Thyroid gland (tissue), 4 donors: ENCODE results near the gene ARMH2. TPM values are rescaled to one million over a fixed set of nuclear protein-coding genes. Genes with fewer than 3 reads are reported as not detected.
A peak's percentile ranks its signal among the peaks of the same experiment; 100 is the strongest.

ENCODE experiments used
- DNase-seq, 2 donors: peaks; one replicate each; pipeline ENCODE4 v3.0.0-alpha.2; 2019
- H3K27ac ChIP-seq, 3 donors: fragments of 200-600 bp; sonication (generic); 1 replicate in 2 of 3; 2 replicates in 1 of 3; pipeline ENCODE4 v1.5.1; 2016 to 2019; ENCODE audit warnings: mild to moderate bottlenecking in 1 of 3, moderate library complexity in 1 of 3
- H3K27me3 ChIP-seq: fragments of 200-600 bp; sonication (generic); one replicate; pipeline ENCODE4 v1.5.1; 2019
- H3K36me3 ChIP-seq, 2 donors: fragments of 200-600 bp; sonication (generic); one replicate each; pipeline ENCODE4 v1.5.1; 2016 to 2019
- H3K4me1 ChIP-seq, 2 donors: fragments of 200-600 bp; sonication (generic); one replicate each; pipeline ENCODE4 v1.5.1; 2017 to 2019
- H3K4me3 ChIP-seq, 3 donors: fragments of 200-600 bp; sonication (generic); replicated peaks in 1 of 3; 1 replicate in 2 of 3; 2 replicates in 1 of 3; pipeline ENCODE4 v1.5.1; 2016; ENCODE audit warnings: mild to moderate bottlenecking in 1 of 3
- H3K9me3 ChIP-seq: fragments of 200-600 bp; sonication (generic); one replicate; pipeline ENCODE4 v1.5.1; 2017
- POLR2A ChIP-seq, 2 donors: fragments of 450-650 bp; IDR thresholded peaks; one replicate each; pipeline ENCODE4 v1.6.1; 2017; ENCODE audit warnings: antibody characterized with exemption in 2 of 2, mild to moderate bottlenecking in 2 of 2, moderate library complexity in 1 of 2
- WGBS, 2 donors: methylation state at CpG; one replicate each; pipeline ENCODE4 v1.1.5; 2017; 5-methylcytosine and 5-hydroxymethylcytosine counted together
- intact Hi-C: fragments of 100-400 bp; cut with DNase I; formaldehyde crosslinking; loops from one replicate; pipeline ENCODE4 v1.15.1; 2023
- total RNA-seq, 4 donors: library from RNA; depleted of rRNA; stranded (reverse); fragments of >200 nt; gene quantifications; one replicate each; pipeline ENCODE4 v1.2.3, GENCODE V29; 2016
- TF ChIP-seq, protein P1 (sequence below), 6 experiments: fragments of 200-600 bp in 3 of 6; fragments of 450-650 bp in 3 of 6; sonication (generic) in 3 of 6; IDR thresholded peaks; one replicate each; pipeline ENCODE4 v1.5.1; 2016 to 2019; ENCODE audit warnings: antibody characterized with exemption in 6 of 6, mild to moderate bottlenecking in 2 of 6, inconsistent platforms in 1 of 6, moderate library complexity in 1 of 6

ARMH2 gene
- total RNA-seq, 4 donors from 2014 or later, result not detected

DNA sequence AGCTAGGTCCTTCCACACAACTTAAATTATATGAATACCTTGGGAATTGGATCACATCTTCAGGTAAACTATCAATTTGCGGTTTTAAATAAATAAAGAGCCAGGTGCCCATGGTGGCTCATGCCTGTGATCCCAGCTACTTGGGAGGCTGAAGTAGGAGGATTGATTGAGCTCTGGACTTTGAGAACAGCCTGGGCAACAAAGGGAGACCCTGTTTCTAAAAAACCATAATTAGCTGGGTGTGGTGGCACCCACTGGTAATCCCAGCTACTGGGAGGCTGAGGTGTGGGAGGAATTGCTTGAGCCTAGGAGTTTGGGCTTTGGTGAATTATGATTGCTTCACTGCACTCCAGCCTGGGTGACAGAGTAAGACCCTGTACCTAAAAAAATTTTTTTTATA lies 20.6 kb downstream of the ARMH2 start:
- peaks cover 7 to 9% of the 10 kb centered on the region in 2 donors for H3K4me1 ChIP-seq
- H3K27ac ChIP-seq, result no peak overlapping the region
- no peaks in the 10 kb centered on the region for H3K27me3 ChIP-seq
- H3K4me3 ChIP-seq, result no peak overlapping the region
- TF ChIP-seq, protein P1, sequence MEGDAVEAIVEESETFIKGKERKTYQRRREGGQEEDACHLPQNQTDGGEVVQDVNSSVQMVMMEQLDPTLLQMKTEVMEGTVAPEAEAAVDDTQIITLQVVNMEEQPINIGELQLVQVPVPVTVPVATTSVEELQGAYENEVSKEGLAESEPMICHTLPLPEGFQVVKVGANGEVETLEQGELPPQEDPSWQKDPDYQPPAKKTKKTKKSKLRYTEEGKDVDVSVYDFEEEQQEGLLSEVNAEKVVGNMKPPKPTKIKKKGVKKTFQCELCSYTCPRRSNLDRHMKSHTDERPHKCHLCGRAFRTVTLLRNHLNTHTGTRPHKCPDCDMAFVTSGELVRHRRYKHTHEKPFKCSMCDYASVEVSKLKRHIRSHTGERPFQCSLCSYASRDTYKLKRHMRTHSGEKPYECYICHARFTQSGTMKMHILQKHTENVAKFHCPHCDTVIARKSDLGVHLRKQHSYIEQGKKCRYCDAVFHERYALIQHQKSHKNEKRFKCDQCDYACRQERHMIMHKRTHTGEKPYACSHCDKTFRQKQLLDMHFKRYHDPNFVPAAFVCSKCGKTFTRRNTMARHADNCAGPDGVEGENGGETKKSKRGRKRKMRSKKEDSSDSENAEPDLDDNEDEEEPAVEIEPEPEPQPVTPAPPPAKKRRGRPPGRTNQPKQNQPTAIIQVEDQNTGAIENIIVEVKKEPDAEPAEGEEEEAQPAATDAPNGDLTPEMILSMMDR (IDR thresholded peaks at IDR 0.05), result no peak
- no peak for TF ChIP-seq POLR2A (IDR thresholded peaks at IDR 0.05)
- no peak for DNase-seq
- peaks cover 0 to 4% of the 10 kb centered on the region in 2 donors for H3K36me3 ChIP-seq
- WGBS, 2 donors, result 98 to 100% methylated on average over 1 of the region's 1 CpG
- no peaks in the 10 kb centered on the region for H3K9me3 ChIP-seq
- intact Hi-C loops, result no loop called here

DNA sequence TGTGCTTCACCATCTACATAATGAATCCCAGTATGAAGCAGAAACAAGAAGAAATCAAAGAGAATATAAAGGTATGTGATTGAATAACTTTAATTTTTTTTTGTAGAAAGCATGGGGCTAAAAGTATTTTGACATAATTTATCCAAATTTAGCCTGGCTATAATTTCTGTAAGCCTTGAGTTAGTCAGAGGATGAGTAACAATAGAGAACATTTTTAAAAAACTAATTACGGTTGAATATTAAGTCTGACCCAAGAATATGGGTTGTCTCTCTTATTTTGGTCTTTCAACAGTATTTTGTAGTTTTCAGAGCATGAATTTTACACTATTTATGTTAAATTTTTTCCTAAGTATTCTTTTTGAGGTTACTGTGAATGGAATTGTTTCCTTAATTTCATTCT lies 21.5 kb downstream of the ARMH2 start:
- intact Hi-C loops, result no loop called here

DNA sequence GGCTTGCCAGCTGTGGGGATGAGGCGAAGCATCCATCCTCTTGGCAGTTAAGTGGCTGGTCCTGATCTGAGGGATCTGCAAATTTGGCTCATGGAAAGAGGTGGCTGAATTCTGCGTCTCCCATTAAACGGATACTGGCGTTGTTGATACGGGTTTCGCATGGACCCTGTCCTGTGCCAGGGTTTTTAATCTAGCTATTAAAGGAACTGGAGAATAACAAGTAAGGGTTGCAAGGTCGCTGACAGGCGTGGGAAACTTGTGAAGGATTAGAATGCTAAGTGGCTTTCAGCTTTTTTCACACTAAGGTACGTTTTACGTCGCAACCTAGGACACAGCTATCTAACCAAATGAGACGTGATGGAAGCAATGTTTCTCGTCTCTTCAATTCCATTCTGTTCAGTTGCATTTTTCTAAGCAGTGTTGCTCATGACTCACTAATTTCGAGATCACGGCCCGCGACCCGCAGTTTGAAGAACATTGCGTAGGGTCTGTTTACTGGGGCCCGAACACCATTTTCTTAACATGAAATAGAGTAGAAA lies 23.1 kb downstream of the ARMH2 start:
- peak overlapping the region; percentile 60 to 91 (median 78) for H3K4me3 ChIP-seq
- H3K36me3 ChIP-seq, result no peaks in the 10 kb centered on the region
- intact Hi-C loops, result no loop called here
- 4 to 5% methylated on average over 19 to 20 of the region's 20 CpGs for WGBS, 2 donors
- no peaks in the 10 kb centered on the region for H3K9me3 ChIP-seq
- H3K27me3 ChIP-seq, result no peaks in the 10 kb centered on the region
- peaks cover 7 to 9% of the 10 kb centered on the region in 2 donors for H3K4me1 ChIP-seq
- peak in 1 of 2 donors; percentile 10 for DNase-seq
- peak overlapping the region in 2 of 3 donors; percentile 96 to 97 for H3K27ac ChIP-seq
- TF ChIP-seq POLR2A (IDR thresholded peaks at IDR 0.05), result no peak
- TF ChIP-seq, protein P1 (IDR thresholded peaks at IDR 0.05), result no peak

More for the DNA sequence above, 21.5 kb downstream of the ARMH2 start:
- 80 to 88% methylated on average over 1 of the region's 1 CpG for WGBS, 2 donors
- no peak for DNase-seq
- Histone ChIP-seq H3K4me3 (no peak overlapping the region), H3K4me1 (peaks cover 7 to 9% of the 10 kb centered on the region in 2 donors), H3K27ac (no peak overlapping the region), H3K9me3 (no peaks in the 10 kb centered on the region), H3K36me3 (peaks cover 0 to 3% of the 10 kb centered on the region in 2 donors), H3K27me3 (no peaks in the 10 kb centered on the region)
- no peak for TF ChIP-seq POLR2A (IDR thresholded peaks at IDR 0.05)
- TF ChIP-seq, protein P1 (IDR thresholded peaks at IDR 0.05), result no peak

DNA sequence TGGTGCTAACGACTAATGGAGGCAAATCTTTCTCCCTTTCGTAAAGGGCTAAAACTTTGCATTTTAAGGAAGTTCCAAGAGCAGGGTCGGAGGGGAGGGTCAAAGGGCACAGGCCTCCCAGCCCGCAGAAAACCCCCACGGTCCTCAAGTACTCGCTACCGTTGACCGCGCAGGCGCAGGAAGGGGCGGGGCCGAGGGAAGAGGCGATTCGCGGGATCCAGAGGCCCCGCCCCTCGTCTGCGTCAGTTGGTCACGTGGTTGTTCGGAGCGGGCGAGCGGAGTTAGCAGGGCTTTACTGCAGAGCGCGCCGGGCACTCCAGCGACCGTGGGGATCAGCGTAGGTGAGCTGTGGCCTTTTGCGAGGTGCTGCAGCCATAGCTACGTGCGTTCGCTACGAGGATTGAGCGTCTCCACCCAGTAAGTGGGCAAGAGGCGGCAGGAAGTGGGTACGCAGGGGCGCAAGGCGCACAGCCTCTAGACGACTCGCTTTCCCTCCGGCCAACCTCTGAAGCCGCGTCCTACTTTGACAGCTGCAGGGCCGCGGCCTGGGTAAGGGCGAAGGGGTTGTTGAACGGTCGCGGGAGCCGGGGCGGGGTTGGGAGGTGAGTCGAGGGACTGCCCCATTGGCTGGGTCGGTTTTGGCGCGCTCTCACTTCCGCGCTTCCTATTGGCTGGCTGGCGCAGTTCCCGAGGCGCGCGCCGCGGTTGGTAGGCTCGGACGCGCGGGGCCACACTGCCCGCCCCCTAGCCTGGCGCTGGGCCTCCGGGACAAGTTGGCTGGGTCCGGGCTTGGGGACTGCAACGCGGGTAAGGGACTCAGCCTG lies 23.8 kb downstream of the ARMH2 start, which contains the start of gene GMNN:
TSS of gene GMNN (plus strand) at position 242 of the 824 bp plus-strand sequence. CDS start 2,310 bp downstream, outside the sequence.
- peaks cover 7 to 9% of the 10 kb centered on the region in 2 donors for H3K4me1 ChIP-seq
- 0 to 2% methylated on average over 25 to 37 of the region's 75 CpGs for WGBS, 2 donors
- peak within 1 kb of the TSS; percentile 60 to 91 (median 78) for H3K4me3 ChIP-seq
- no peaks in the 10 kb centered on the region for H3K36me3 ChIP-seq
- H3K27ac ChIP-seq, result peak within 1 kb of the TSS; percentile 55 to 97 (median 96)
- DNase-seq, result peak; percentile 98 to 99
- peak in 1 of 2 donors; percentile 82 for TF ChIP-seq POLR2A (IDR thresholded peaks at IDR 0.05)
- TF ChIP-seq, protein P1 (IDR thresholded peaks at IDR 0.05), result no peak
- no peaks in the 10 kb centered on the region for H3K9me3 ChIP-seq
- intact Hi-C loops, result loop anchor here (5.0 kb wide), 1 partner anchor 58 kb away; the partner anchor contains the start of gene C6orf62
- H3K27me3 ChIP-seq, result no peaks in the 10 kb centered on the region
